ENCODE measurements around the gene CD59. TPM values are rescaled to one million over a fixed set of nuclear protein-coding genes. Genes with fewer than 3 reads are reported as not detected.

CD59 gene
- total RNA-seq, 2 donors from 2014 or later: 654 to 1,001 TPM

DNA sequence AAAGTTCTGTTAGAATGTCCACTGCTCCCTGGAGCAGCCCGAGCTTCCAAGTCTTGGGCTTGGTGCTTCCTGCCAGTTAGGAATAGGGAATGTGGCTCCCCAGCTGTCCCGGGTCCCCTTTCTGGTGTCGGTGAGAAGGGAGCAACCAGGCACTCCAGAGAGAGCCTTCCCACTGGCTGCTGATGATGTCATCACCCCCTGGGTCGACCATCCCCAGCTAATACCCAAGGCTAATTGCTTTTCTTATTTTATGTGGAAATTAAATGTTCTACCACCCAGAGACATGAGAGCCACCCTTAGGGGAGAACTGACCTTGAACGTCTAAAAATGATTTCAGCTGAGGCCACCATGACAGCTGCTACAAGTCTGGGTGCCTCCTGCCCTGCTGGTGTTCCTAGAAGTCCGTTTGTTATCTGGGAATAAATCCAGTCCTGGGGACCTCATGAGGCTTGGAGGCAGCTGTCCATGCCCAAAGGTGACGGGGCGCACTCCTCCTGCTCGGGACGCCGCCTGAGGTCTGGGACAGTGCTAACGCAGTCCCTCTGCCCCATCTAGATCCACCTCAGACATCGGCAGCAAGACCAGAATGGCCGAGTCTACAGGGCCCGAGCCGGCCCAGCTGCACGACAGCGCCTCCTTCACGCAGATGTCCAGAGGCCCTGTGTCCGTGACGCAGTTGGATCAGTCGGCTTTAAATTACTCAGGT, 77.9 kb downstream of the CD59 start:
- no peak for DNase-seq (ENCODE audit: low spot score)
- intact Hi-C loops (cut with DNase I): no loop called here

DNA sequence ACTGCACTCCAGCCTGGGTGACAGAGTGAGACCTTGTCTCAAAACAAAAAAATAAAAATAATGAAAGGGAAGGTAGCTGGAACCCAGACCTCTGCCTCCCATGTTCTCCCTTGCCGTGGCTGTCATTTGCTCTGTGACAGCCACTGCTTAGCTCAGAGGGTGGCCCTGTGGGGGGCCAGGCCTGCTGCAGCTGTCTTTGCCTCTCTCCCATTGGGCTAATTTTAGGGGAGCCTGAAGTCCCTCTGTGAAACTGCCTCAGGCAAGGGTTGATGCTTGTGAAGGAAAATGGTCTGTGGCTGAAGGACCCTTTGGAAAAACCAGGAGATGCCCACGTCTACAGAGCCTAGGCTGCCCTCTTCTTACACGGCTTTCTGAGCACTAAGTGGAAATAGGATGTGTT, 78.5 kb downstream of the CD59 start:
- intact Hi-C loops (cut with DNase I): no loop called here
- DNase-seq (ENCODE audit: low spot score): no peak

DNA sequence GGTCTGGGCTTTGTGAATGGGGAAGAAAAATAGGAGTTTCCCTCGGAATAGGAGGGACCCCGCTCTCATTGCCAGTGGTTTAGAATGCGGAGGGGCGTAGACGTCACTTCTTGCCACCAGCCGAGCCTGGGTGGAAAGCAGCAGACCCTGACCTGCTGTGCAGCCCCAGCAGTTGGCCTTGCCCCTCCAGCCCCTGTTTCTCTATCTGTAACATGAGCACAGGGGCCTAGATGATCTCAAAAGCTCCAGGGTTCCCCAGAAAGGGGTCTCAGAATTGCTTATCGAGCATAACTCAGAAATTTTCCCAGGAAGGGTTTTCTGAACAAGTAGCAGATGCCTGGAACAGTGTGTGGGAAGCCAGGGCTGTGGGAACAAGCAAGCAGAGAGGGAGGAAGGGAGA, 79.5 kb downstream of the CD59 start:
- DNase-seq (ENCODE audit: low spot score): no peak
- intact Hi-C loops (cut with DNase I): no loop called here

DNA sequence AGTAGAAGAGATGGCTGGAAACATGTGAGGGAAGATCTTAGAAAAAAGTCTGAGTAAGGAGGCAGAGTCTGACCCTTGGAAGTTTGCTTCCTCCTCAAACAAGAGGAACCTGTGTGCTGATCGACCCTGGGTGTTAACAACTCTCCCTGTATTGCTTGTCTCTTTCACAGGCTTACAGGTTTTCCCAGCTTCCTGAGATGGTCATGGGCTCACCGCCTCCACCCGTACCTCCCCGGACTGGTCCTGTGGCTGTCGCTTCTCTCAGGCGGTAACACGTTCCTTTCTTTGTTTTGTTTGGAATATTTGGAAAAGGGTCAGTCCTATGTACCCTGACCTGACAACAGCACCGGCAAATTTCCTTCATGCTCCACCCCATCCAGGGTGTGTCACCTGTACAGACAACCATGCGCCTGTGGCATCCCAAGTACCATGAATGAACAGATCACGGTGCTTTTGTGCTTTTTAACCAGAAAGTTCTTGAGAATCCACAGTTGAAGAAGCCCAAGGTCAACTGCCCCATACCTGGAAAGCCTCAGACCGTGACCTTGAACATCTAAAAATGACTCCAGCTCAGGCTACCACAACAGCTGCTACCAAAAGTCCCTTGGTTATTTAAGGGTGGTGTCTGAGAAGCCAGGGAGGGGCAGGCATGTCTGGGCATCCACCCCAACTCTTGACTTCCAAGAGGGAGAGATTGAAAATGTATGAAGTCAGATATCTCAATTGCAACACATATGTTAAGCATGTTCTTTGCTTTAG, 80.2 kb downstream of the CD59 start:
- DNase-seq (ENCODE audit: low spot score): no peak
- intact Hi-C loops (cut with DNase I): no loop called here

DNA sequence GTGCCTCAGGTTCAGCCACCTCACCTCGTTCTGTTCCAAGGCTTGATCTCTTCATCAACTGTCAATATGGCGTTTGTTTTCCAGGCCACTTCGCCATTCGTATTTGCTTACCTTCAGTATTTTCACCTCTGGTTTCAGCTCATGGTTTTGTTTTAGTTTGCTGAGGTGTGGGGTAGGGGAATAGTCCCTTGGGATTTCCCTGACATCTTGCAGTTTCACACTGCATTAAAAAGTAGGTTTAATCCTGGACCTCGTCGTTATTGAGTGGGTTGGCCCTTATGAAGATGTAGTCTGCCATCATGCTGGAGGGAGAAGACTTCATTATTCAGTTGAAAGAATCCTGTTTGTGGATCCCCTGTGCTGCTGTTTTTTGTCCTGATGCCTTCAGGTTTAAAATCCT, 81.6 kb downstream of the CD59 start:
- DNase-seq (ENCODE audit: low spot score): no peak
- intact Hi-C loops (cut with DNase I): no loop called here

Other genes with a start within 250 kb of the CD59 start
- gene C11orf91, start 35.6 kb downstream of the CD59 start, total RNA-seq: 1 to 10 TPM; 1.3 to 2.2 TPM
- 10 to 100 TPM; 29.4 to 32.9 TPM for gene FBXO3, start 38.1 kb upstream of the CD59 start, total RNA-seq
- gene LMO2, start 155.7 kb upstream of the CD59 start, total RNA-seq: 10 to 100 TPM; 27.1 to 32.9 TPM